Gastroesophageal sphincter (tissue), 4 donors: Measurements from ENCODE around the gene BBOX1. TPM values are rescaled to one million over a fixed set of nuclear protein-coding genes. Genes with fewer than 3 reads are reported as not detected.
A peak's percentile ranks its signal among the peaks of the same experiment; 100 is the strongest.
"Not testable (repeated sequence)": the region's sequence is repeated elsewhere in the genome, so short reads cannot be mapped to it uniquely, and the experiment has no call there.

ENCODE experiments used
- ATAC-seq: fragments of 150-250 bp; one replicate; pipeline ENCODE4 v1.9.1; 2016; ENCODE audit warnings: mild to moderate bottlenecking, moderate library complexity
- H3K27ac ChIP-seq, 4 donors: fragments of 200-600 bp; sonication (generic) in 3 of 4; 1 replicate in 3 of 4; 2 replicates in 1 of 4; pipeline ENCODE4 v1.5.1; 2016 to 2019
- H3K27me3 ChIP-seq: fragments of 200-600 bp; sonication (generic); one replicate; pipeline ENCODE4 v1.5.1; 2019
- H3K36me3 ChIP-seq, 2 donors: fragments of 200-600 bp; sonication (generic); one replicate each; pipeline ENCODE4 v1.5.1; 2019; ENCODE audit warnings: control low read depth in 1 of 2
- H3K4me1 ChIP-seq, 3 donors: fragments of 200-600 bp; sonication (generic); 1 replicate in 2 of 3; 2 replicates in 1 of 3; pipeline ENCODE4 v1.5.1; 2016 to 2019; ENCODE audit warnings: control low read depth in 2 of 3
- H3K4me3 ChIP-seq, 2 donors: fragments of 200-600 bp; sonication (generic); one replicate each; pipeline ENCODE4 v1.5.1; 2019; ENCODE audit warnings: mild to moderate bottlenecking in 1 of 2, moderate library complexity in 1 of 2
- H3K9me3 ChIP-seq, 3 donors: fragments of 200-600 bp; sonication (generic); one replicate each; pipeline ENCODE4 v1.5.1; 2017 to 2019; ENCODE audit warnings: control low read depth in 2 of 3
- CTCF ChIP-seq, 4 experiments: fragments of 200-600 bp in 2 of 4; fragments of 450-650 bp in 2 of 4; sonication (generic) in 1 of 4; IDR thresholded peaks; one replicate each; pipeline ENCODE4 v1.5.1; 2017 to 2019; ENCODE audit warnings: antibody characterized with exemption in 4 of 4, mild to moderate bottlenecking in 2 of 4, moderate library complexity in 2 of 4
- EP300 ChIP-seq: sonication (generic); formaldehyde crosslinking; IDR thresholded peaks from one replicate; pipeline ENCODE4 v1.6.1; 2017; ENCODE audit warnings: antibody characterized with exemption, mild to moderate bottlenecking
- POLR2A ChIP-seq, 2 donors: fragments of 450-650 bp; IDR thresholded peaks; one replicate each; pipeline ENCODE4 v1.6.1; 2017; ENCODE audit warnings: antibody characterized with exemption in 2 of 2, mild to moderate bottlenecking in 2 of 2, moderate library complexity in 1 of 2
- POLR2AphosphoS5 ChIP-seq: sonication (generic); formaldehyde crosslinking; IDR thresholded peaks from one replicate; pipeline ENCODE4 v1.6.1; 2017; ENCODE audit warnings: antibody characterized with exemption
- WGBS, 2 donors: methylation state at CpG; one replicate each; pipeline ENCODE4 v1.1.5; 2018; ENCODE audit warnings: low coverage in 1 of 2; 5-methylcytosine and 5-hydroxymethylcytosine counted together
- total RNA-seq, 4 donors: library from RNA; depleted of rRNA; stranded (reverse); fragments of >200 nt; gene quantifications; one replicate each; pipeline ENCODE4 v1.1.0, GENCODE V29; 2016

Gene BBOX1
- total RNA-seq, 4 donors from 2014 or later, result 0.67 to 4.4 TPM; not detected in 2

- WGBS, 2 donors, result 0 to 50% methylated on average over 1 of the region's 1 CpG
- H3K27ac ChIP-seq, result no peak overlapping the region
- no peaks in the 10 kb centered on the region for H3K27me3 ChIP-seq
These were observed 45.0 kb downstream of the BBOX1 start for GRCh38 chr11:27085605-27086004.

GRCh38 chr11:27087432-27087831 lies 46.8 kb downstream of the BBOX1 start:
- Histone ChIP-seq H3K4me1 (peaks cover 0 to 12% (median 0%) of the 10 kb centered on the region in 3 donors), H3K9me3 (peaks cover 0 to 6% (median 0%) of the 10 kb centered on the region in 3 donors), H3K36me3 (no peaks in the 10 kb centered on the region), H3K4me3 (no peak overlapping the region), H3K27ac (no peak overlapping the region), H3K27me3 (no peaks in the 10 kb centered on the region)
- TF ChIP-seq POLR2AphosphoS5, result no peak
- TF ChIP-seq CTCF (IDR thresholded peaks at IDR 0.05), result no peak
- TF ChIP-seq EP300, result no peak
- no peak for TF ChIP-seq POLR2A (IDR thresholded peaks at IDR 0.05)
- WGBS, 2 donors, result 90 to 92% methylated on average over 2 of the region's 2 CpGs
- no peak for ATAC-seq

More at GRCh38 chr11:27085605-27086004, 45.0 kb downstream of the BBOX1 start:
- Histone ChIP-seq H3K9me3 (peaks cover 0 to 5% (median 0%) of the 10 kb centered on the region in 3 donors), H3K4me1 (peaks cover 0 to 12% (median 0%) of the 10 kb centered on the region in 3 donors), H3K4me3 (no peak overlapping the region), H3K36me3 (no peaks in the 10 kb centered on the region)
- TF ChIP-seq POLR2AphosphoS5 (no peak), CTCF (IDR thresholded peaks at IDR 0.05) (no peak), EP300 (no peak), POLR2A (IDR thresholded peaks at IDR 0.05) (no peak)
- ATAC-seq, result no peak

- H3K36me3 ChIP-seq, result no peaks in the 10 kb centered on the region
- H3K9me3 ChIP-seq, result peaks cover 0 to 6% (median 0%) of the 10 kb centered on the region in 3 donors
- no peak for ATAC-seq
- H3K4me1 ChIP-seq, result peaks cover 0 to 12% (median 0%) of the 10 kb centered on the region in 3 donors
- H3K4me3 ChIP-seq, result no peak overlapping the region
- H3K27ac ChIP-seq, result peak overlapping the region in 1 of 4 donors; percentile 11
- no peaks in the 10 kb centered on the region for H3K27me3 ChIP-seq
- TF ChIP-seq CTCF (IDR thresholded peaks at IDR 0.05), result no peak
- TF ChIP-seq POLR2AphosphoS5, result peak; percentile 30
- TF ChIP-seq EP300, result no peak
- TF ChIP-seq POLR2A (IDR thresholded peaks at IDR 0.05), result no peak
These were observed 47.7 kb downstream of the BBOX1 start for GRCh38 chr11:27088353-27088752.

GRCh38 chr11:27089746-27090145 lies 49.1 kb downstream of the BBOX1 start:
- 78 to 100% methylated on average over 1 to 2 of the region's 2 CpGs for WGBS, 2 donors
- peaks cover 0 to 6% (median 0%) of the 10 kb centered on the region in 3 donors for H3K9me3 ChIP-seq
- no peak overlapping the region for H3K27ac ChIP-seq
- peaks cover 0 to 12% (median 0%) of the 10 kb centered on the region in 3 donors for H3K4me1 ChIP-seq
- no peaks in the 10 kb centered on the region for H3K36me3 ChIP-seq
- no peak overlapping the region for H3K4me3 ChIP-seq
- no peaks in the 10 kb centered on the region for H3K27me3 ChIP-seq
- TF ChIP-seq POLR2A (IDR thresholded peaks at IDR 0.05) (no peak), CTCF (IDR thresholded peaks at IDR 0.05) (no peak), EP300 (no peak), POLR2AphosphoS5 (no peak)
- ATAC-seq, result no peak

GRCh38 chr11:27090357-27090948 lies 49.8 kb downstream of the BBOX1 start:
- not testable (repeated sequence) for H3K9me3 ChIP-seq, H3K27me3 ChIP-seq, H3K4me3 ChIP-seq, H3K27ac ChIP-seq, ATAC-seq, H3K36me3 ChIP-seq
- 61 to 79% methylated on average over 4 to 5 of the region's 5 CpGs for WGBS, 2 donors
- peaks cover 0 to 12% (median 0%) of the 10 kb centered on the region in 3 donors for H3K4me1 ChIP-seq
